GM21526 (cell line): ENCODE data around the gene ARHGAP19.

Experiments used
- ATAC-seq: cut with Tn5 transposase; IDR thresholded peaks from one replicate; pipeline ENCODE4 v1.9.1; 2021; ENCODE audit warnings: moderate library complexity; ENCODE audit not compliant: unreplicated experiment, low FRiP score

ARHGAP19 gene

GRCh38 chr10:97174941-97175340 is 117.5 kb downstream of the ARHGAP19 start:
- no peak for ATAC-seq

GRCh38 chr10:97174276-97174775 is 118.1 kb downstream of the ARHGAP19 start:
- ATAC-seq: no peak

- ATAC-seq: no peak
These were observed 119.4 kb downstream of the ARHGAP19 start for GRCh38 chr10:97173036-97173435.
